ENCODE measurements around the gene APOM. TPM values are rescaled to one million over a fixed set of nuclear protein-coding genes. Genes with fewer than 3 reads are reported as not detected.

Gene APOM
- 1 to 10 TPM; 2.6 to 5.7 (median 4.2) TPM for polyA plus RNA-seq (ENCODE audit: insufficient read length in 10 of 10)
- long read RNA-seq, donor 1, partial matches to known transcripts = 0 of 3 reads
- long read RNA-seq, donor 1, other reads (novel, unspliced or antisense) = 0 of 3 reads
- long read RNA-seq, donor 2 = 0 reads
- long read RNA-seq, donor 3 = 0 reads
- long read RNA-seq, donor 4, partial matches to known transcripts = 0 of 1 reads
- long read RNA-seq, donor 4, other reads (novel, unspliced or antisense) = 0 of 1 reads
- long read RNA-seq, donor 5, partial matches to known transcripts = 6 of 8 reads
- long read RNA-seq, donor 5, other reads (novel, unspliced or antisense) = 0 of 8 reads
- long read RNA-seq, donor 6, partial matches to known transcripts = 0 of 2 reads
- long read RNA-seq, donor 6, other reads (novel, unspliced or antisense) = 0 of 2 reads
- long read RNA-seq, donor 7 = 0 reads
- long read RNA-seq, donor 8 = 0 reads
- long read RNA-seq, donor 9, partial matches to known transcripts = 6 of 7 reads
- long read RNA-seq, donor 9, other reads (novel, unspliced or antisense) = 0 of 7 reads

- DNase-seq = no peak
Observed at GRCh38 chr6:31655349-31656237, at the start of gene APOM. APOM (plus strand) TSS chr6:31655894; CDS start chr6:31655967, 73 bp downstream.

- DNase-seq = no peak
Observed at GRCh38 chr6:31607317-31607716, 48.4 kb upstream of the APOM start.

DNA sequence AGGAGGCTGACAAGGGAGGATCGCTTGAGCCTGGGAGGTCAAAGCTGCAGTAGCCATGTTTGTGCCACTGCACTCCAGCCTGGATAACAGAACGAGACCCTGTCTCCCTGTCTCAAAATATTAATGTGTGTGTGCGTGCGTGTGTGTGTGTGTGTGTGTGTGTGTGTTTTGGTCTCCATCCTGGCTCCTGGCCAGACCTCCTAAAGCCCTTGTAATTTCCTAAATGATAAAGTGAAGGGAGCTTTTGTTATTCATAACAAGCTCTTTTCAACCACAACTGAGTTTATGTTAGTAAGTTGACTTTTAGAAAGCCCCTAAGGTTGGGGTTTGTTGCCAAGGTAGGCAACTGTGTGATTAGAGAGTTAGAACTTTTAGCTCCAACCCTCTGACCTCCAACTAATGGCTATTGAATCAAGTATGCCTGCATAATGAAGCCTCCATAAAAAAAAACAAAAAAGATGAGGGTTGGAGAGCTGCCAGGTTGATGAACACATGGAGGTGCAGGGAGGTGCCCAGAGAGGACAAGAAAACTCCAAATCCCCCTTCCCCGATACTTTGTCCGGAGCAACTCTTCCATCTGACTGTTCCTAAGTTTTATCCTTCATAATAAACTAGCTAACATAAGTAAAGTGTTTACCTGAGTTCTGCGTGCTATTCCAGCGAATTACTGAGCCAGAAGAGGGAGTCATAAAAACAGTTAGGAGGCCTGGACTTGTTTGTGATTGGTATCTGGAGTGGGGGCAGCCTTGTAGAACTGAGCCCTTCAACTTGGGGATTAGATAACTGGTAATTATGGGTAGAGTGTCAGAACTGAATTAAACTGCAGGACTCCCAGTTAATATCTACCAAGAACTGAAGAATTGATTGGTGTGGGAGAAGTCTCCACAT, 45.9 kb upstream of the APOM start:
- DNase-seq = no peak

GRCh38 chr6:31610968-31611367, 44.7 kb upstream of the APOM start:
- peak in 1 of 3 donors; percentile 68 for DNase-seq

DNA sequence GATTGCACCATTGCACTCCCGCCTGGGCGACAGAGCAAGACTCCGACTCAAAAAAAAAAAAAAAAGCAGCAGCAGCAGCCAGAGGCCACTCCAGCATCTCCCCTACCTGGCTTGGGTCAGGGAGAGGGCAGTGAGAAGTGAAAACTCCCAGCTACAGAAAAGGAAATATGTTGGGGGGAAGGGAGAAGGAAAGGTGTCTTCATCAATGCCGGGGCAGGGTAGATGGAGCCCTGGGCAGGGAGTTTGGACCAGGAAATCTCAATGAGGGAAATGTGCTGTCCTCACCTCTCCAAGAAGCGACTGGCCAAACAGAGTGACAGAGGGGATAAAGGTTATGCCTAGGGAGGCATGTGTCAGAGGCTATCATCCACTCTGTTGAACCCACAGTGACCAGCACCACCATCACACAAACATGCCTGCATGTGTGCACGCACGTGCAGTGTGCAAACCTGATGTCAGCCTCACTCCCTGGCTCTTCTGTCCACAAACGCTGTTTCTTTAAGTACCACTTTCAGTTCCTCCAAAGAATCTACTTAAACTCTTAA, 41.5 kb upstream of the APOM start:
- no peak for DNase-seq

DNA sequence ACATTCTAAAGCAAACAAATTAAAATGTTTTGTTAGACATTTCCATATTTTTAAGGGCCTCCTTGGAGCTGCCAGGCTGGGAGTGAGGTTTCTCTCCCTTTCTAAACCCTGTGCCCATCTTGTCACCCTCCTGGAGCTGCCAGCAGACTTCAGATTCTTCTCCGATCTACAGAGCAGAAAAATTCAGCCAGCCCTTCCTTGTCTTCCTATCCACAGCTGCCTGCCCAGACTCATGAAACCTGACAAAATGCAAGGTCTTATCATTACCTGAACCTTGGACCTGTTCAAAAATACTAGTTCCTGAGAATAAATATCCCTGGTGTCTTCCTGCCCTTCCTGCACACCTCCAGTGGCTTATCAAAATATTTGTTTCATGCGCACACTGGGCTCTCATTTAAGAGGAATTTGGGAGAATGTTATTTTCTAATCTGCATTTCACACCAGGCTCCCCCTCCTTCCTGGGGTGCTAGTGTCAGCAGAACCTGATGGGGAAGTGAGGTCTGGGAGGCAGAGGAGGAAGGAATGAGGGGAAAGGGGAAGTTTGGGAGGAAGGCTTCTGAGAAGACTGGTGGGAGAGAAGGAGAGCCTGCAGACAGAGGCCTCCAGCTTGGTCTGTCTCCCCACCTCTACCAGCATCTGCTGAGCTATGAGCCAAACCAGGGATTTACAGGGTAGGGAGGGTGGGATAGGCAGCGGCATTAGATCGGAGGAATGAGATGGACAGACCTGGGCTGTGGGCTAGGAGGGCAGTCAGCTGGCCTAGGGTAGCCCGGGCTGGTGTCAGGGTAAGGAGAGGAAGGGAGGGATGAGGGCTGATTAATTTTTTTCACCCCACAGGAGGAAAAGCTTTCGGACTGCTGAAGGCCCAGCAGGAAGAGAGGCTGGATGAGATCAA, 40.8 kb upstream of the APOM start, which contains the start of gene AIF1:
Gene AIF1, plus strand, starts transcription at position 551 of the 895 bp plus-strand sequence. Its CDS starts 96 bp downstream, at position 647.
- no peak for DNase-seq

- DNase-seq = no peak
Observed at GRCh38 chr6:31615748-31616147, 39.9 kb upstream of the APOM start.

GRCh38 chr6:31617010-31617409, 38.7 kb upstream of the APOM start:
- no peak for DNase-seq

DNA sequence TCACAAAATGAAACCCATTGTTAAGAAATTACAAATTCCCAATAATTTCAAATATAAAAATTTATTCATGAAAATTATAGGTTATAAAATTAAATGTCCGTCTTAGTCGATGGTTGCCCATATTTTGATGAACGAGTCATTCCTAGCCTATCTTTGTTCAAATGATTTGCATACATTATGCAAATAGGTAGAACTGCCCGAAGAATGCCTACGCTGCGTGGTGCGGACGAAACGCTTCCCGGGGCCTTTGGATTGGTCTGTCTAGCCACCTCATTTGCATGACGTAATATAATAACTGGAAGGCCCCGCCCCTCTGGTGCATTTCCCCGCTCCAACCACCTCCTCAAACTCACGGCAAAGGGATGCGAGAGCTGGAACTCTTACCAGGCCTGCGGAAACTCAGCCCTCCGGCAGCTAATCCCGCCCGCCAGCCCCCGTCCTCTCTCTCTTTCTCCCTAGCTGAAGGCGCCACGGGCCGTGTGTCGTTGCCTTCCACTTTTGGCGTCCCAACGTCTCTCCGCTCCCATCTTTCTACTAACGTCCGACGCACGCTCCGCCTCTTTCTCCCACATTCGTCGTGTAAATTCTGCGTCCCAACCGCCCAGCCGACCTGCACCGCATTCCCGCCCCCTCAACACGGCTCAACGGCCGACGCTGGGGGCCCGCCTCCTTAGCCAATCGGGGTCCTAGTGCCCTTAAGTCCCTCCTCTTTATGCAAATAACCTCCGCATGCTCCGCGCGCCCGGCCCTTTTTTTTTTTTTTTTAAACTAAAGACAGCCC, 35.7 kb upstream of the APOM start:
- DNase-seq = peak; percentile 99 to 100 (median 100)

DNA sequence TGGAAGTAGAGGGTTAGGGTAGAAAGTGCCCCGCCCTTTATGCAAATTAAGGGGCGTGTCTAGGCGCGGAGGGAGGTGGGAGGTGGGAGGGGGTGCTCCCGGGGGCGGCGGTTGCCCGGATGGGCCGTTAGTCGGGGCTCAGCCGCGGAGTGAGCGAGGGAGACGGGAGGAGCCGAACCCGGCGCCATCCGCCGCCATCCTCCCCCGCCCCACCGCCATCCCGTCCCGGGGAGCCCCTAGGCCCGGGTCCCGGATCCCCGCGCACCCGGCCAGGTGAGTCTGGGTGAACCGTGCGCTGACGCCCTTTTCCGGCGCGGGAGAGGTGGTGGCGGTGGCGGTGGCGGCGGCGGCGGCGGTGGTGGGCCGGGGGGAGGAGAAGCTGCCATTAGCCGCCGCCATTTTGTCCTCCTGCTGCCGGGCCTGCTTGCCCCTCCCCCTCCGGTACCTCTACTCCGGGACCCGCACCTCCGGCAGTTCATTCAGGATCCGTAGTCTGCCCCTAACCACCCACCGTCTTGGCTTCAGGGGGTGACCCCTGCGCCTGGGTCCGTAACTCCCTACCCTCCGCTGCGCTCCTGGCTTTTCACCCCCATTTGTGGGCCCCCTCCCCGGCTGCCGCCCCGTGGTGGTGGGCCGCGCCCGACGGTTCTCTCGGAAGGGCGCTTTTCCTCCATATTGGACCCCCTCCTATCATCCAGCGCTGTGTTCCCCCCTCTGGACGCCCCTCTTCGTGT, 34.9 kb upstream of the APOM start, which contains the start of gene PRRC2A:
Gene PRRC2A, plus strand, starts transcription at position 130 of the 734 bp plus-strand sequence. CDS start 2,075 bp downstream, outside the sequence.
- peak in 2 of 3 donors; percentile 79 to 95 for DNase-seq

DNA sequence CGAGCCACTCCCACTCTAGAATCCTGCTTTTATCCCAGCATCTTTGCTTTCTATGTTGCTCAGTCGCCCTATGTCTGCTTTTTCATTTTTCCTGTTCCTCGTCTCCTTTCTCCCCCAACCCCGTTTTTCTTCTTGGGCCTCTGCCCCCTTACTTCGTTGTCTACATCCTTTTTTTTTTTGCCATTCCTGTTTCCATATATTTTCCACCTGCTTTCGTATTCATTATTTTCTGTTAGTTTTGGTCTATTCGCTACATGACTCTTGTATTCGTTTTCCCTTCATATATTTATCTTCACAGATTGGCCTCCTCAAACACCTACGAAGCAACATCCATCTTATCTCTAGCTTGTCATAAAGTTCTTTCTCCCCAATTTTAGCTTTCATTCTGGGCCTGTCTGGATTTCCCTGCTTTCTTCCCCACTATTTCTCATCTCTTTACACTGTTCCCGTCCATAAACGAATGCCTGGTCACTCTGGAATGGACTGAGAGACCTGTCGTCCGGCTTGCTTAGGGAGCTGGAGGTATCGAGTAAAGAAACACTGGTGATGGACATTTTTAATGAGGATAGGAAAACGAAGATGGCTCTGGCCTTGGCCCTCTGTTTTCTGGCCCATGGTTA, 34.3 kb upstream of the APOM start:
- no peak for DNase-seq

DNA sequence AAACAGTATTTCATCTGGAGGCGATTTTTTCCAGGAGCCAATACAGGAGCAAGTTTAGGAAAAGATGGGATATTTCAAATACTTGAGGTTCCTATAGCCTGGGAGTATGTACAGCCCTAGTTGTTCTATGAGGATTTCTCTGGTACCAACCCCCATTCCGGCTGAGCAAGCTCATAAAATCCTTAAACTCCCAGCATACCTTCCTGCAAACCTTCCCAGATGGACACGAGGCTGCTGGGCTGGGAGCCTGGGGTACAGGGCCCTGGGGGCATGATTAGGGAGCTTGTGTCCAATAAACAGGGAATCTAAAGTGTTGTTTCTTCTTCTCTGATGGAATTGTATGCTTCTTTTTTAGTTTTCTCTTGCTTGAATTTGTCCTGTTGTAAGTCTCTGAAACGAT, 33.7 kb upstream of the APOM start:
- no peak for DNase-seq

GRCh38 chr6:31622684-31623091, 33.0 kb upstream of the APOM start:
- no peak for DNase-seq

DNA sequence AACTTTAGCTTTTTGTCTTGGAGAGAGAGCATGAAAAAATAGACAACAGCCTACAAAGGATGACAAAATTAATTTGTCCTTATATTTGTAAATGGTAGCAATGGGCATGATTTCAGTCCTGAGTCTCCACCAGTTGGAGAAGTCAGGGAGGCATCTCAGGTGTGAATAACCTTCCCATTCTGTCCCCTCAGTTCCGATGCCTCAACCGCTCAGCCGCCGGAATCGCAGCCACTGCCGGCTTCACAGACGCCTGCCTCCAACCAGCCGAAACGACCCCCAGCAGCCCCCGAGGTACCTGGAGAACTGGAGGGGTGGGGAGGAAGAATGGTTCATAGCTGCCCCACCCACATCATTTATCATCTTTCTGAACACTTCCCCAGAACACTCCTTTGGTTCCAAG, 31.6 kb upstream of the APOM start:
- no peak for DNase-seq

DNA sequence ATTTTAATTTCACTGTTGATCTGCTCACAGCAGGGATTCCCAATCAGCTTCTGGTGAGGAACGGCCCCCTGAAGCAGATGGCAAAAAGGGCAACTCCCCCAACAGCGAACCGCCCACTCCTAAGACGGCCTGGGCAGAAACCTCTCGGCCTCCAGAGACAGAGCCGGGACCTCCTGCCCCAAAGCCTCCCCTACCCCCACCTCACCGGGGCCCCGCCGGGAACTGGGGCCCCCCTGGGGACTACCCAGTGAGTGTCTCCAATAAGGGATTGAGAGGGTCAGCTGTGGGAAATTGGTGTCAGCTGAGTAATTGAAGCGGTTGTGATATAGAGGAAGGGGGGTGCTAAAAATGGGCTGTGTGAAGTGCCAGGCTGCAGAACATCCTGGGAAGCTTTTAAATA, 28.7 kb upstream of the APOM start:
- no peak for DNase-seq

GRCh38 chr6:31627690-31628287, 27.9 kb upstream of the APOM start:
- no peak for DNase-seq

GRCh38 chr6:31629014-31629413, 26.7 kb upstream of the APOM start:
- no peak for DNase-seq

Data from muscle of back (tissue), 13 donors.